Measurements from ENCODE around the gene ARMC6. TPM values are rescaled to one million over a fixed set of nuclear protein-coding genes. Genes with fewer than 3 reads are reported as not detected.

ARMC6 gene
- total and polyA plus RNA-seq, 2 of the 13 experiments (the other 11 are each of a cell fraction or from before 2014, with no cell fraction given) = 16.2 to 36.8 TPM

DNA sequence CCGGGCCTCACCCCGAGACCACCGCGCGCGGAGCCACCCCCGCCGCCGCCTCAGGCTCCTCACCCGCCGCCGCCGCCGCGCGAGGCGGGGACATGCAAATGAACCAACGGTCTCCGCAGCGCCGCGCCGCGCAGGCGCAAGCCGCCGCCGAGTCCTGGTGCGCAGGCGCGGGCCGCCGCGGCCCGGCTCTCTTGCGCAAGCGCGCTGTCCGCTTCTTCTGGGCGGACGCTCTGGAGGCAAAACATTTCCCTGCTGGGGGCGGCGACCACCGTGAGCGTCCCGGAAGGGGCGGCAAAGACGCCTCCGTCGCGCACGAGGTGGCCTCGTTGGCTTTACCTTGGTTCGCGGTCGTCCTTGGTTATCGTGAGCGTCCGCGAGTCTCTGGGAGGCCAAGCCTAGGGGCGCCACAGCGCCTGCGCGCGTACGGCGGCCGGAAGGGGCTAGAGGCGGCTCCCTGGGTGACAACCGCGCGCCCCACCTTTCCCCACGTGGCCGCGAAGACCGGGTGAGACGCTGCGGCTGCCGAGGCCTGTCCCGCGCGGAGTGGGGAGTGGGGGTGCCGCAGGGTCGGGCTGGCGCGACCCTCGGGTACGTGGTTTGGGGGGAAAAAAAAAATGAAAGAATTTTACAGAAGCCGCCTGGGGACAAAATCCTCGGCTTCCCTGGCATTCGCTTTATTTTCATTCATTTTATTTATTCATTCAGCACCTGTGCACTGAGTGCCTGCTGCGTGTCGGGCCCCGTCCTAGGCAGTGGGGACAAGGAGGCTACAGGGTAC, at the start of gene ARMC6, which contains the start of gene SUGP2 (continued):
- TF ChIP-seq, protein P1, sequence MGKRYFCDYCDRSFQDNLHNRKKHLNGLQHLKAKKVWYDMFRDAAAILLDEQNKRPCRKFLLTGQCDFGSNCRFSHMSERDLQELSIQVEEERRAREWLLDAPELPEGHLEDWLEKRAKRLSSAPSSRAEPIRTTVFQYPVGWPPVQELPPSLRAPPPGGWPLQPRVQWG (CRISPR knock-in tag; IDR thresholded peaks at IDR 0.05; ENCODE audit: borderline replicate concordance, low read depth) = no peak
- TF ChIP-seq GTF3A (CRISPR knock-in tag; conservative IDR thresholded peaks at IDR 0.05) = no peak
- no peak for TF ChIP-seq ZSCAN12 (CRISPR knock-in tag; IDR thresholded peaks at IDR 0.05)
- TF ChIP-seq ZNF335 (CRISPR knock-in tag; IDR thresholded peaks at IDR 0.05) = no peak
- peak; percentile 69; the same call in 1 of the 2 replicates for TF ChIP-seq SIN3A (IDR thresholded peaks at IDR 0.05; ENCODE audit: borderline replicate concordance, low read depth, low read length)
- TF ChIP-seq, protein P2, sequence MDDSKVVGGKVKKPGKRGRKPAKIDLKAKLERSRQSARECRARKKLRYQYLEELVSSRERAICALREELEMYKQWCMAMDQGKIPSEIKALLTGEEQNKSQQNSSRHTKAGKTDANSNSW (CRISPR knock-in tag; IDR thresholded peaks at IDR 0.05; ENCODE audit: borderline replicate concordance) = peak; percentile 97; the same call in 1 of the 2 replicates
- peak; percentile 92; the same call in 1 of the 2 replicates for TF ChIP-seq ZFP82 (CRISPR knock-in tag; IDR thresholded peaks at IDR 0.05; ENCODE audit: borderline replicate concordance)
- TF ChIP-seq, protein P3, sequence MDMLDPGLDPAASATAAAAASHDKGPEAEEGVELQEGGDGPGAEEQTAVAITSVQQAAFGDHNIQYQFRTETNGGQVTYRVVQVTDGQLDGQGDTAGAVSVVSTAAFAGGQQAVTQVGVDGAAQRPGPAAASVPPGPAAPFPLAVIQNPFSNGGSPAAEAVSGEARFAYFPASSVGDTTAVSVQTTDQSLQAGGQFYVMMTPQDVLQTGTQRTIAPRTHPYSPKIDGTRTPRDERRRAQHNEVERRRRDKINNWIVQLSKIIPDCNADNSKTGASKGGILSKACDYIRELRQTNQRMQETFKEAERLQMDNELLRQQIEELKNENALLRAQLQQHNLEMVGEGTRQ (IDR thresholded peaks at IDR 0.05; ENCODE audit: low read depth, low read length) = no peak
- TF ChIP-seq, protein P3 (CRISPR knock-in tag; IDR thresholded peaks at IDR 0.05; ENCODE audit: borderline replicate concordance) = peak; percentile 18; the same call in 1 of the 2 replicates
- TF ChIP-seq, protein P4, sequence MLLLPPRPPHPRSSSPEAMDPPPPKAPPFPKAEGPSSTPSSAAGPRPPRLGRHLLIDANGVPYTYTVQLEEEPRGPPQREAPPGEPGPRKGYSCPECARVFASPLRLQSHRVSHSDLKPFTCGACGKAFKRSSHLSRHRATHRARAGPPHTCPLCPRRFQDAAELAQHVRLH (CRISPR knock-in tag; IDR thresholded peaks at IDR 0.05; ENCODE audit: borderline replicate concordance, low read depth) = peak; percentile 96; the same call in 1 of the 2 replicates
- TF ChIP-seq RFXANK (CRISPR knock-in tag; IDR thresholded peaks at IDR 0.05) = peak; percentile 63; the same call in 1 of the 2 replicates
- peak; percentile 90 for TF ChIP-seq HOXA5 (CRISPR knock-in tag; IDR thresholded peaks at IDR 0.05)
- TF ChIP-seq NCOA5 (CRISPR knock-in tag; IDR thresholded peaks at IDR 0.05) = no peak
- TF ChIP-seq EHMT2 (IDR thresholded peaks at IDR 0.05; ENCODE audit: borderline replicate concordance, low read depth, low read length) = no peak
- no peak for TF ChIP-seq SMC3 (IDR thresholded peaks at IDR 0.05; ENCODE audit: low read length)
- TF ChIP-seq, protein P5, sequence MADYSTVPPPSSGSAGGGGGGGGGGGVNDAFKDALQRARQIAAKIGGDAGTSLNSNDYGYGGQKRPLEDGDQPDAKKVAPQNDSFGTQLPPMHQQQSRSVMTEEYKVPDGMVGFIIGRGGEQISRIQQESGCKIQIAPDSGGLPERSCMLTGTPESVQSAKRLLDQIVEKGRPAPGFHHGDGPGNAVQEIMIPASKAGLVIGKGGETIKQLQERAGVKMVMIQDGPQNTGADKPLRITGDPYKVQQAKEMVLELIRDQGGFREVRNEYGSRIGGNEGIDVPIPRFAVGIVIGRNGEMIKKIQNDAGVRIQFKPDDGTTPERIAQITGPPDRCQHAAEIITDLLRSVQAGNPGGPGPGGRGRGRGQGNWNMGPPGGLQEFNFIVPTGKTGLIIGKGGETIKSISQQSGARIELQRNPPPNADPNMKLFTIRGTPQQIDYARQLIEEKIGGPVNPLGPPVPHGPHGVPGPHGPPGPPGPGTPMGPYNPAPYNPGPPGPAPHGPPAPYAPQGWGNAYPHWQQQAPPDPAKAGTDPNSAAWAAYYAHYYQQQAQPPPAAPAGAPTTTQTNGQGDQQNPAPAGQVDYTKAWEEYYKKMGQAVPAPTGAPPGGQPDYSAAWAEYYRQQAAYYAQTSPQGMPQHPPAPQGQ (CRISPR knock-in tag; IDR thresholded peaks at IDR 0.05; ENCODE audit: borderline replicate concordance) = no peak; the same call in 1 of the 2 replicates
- peak; percentile 78 for TF ChIP-seq ZNF12 (CRISPR knock-in tag; IDR thresholded peaks at IDR 0.05)
- peak; percentile 46; the same call in 1 of the 2 replicates for TF ChIP-seq ZNF143 (CRISPR knock-in tag; IDR thresholded peaks at IDR 0.05)
- TF ChIP-seq, protein P6, sequence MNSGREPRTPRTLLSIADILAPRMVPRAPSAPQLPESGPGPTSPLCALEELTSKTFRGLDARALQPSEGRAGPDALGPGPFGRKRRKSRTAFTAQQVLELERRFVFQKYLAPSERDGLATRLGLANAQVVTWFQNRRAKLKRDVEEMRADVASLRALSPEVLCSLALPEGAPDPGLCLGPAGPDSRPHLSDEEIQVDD (CRISPR knock-in tag; IDR thresholded peaks at IDR 0.05; ENCODE audit: borderline replicate concordance) = peak; percentile 87; the same call in 1 of the 2 replicates
- TF ChIP-seq ZSCAN20 (CRISPR knock-in tag; IDR thresholded peaks at IDR 0.05; ENCODE audit: borderline replicate concordance) = 0 out of 2 replicates have a peak, but pooled peaks have one; percentile 61
- no peak for TF ChIP-seq EZH2 (conservative IDR thresholded peaks at IDR 0.05; ENCODE audit: low read depth, low read length)
- peak; percentile 24; the same call in 1 of the 2 replicates for TF ChIP-seq BHLHE40 (IDR thresholded peaks at IDR 0.05; ENCODE audit: low read length)
- peak; percentile 94 for TF ChIP-seq HES4 (CRISPR knock-in tag; IDR thresholded peaks at IDR 0.05; ENCODE audit: borderline replicate concordance)
- TF ChIP-seq ZNF468 (CRISPR knock-in tag; IDR thresholded peaks at IDR 0.05) = no peak
- peak; percentile 88; the same call in 1 of the 2 replicates for TF ChIP-seq ZNF761 (CRISPR knock-in tag; conservative IDR thresholded peaks at IDR 0.05)

Measured in HepG2 (cell line).